ENCODE measurements around the gene PLAGL1. TPM values are rescaled to one million over a fixed set of nuclear protein-coding genes. Genes with fewer than 3 reads are reported as not detected.

PLAGL1 gene
- total RNA-seq, 4 donors from 2014 or later: 12.1 to 27.2 (median 22.5) TPM

DNA sequence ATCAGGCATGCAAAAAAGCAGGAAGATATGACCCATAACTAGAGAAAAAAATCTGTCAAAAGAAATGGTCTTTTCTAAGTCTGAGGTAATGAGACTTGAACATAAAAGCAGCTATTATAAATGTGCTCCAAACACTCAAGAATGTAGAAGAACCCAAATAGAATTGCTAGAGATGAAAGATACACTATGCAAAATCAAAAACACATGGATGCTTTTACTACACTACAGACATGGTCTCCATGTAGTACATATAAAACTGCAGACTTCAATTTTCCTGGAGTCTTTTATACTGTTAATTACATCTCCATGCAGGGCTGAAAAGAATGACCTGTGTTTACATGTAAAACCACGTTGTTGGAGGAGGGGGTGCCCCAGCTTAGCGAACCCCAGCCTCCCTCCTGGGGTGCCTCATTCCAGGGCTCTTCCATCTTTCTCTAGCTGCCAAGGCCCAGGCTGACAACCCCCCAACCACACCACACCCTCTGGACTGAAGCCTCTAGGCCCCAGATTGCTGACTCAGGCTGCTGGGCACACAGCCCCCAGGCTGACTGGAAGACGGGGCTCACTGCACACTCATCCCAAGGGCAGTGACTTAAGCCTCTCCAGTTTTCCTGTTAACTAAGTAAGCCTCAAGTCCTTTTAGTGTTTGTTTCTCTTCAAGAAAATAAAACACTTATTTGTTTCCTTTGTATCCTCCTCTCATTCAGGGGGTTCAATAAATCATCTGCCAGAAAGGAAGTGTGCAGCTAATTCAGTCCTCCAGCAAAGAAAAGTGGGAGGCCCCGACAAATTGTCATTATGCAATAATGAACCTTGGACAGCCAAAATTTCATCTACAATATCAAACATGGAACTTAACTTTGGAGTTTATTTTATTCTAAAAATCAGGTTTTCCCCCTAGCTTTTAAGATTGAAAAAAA, 26.0 kb upstream of the PLAGL1 start:
- no peak for DNase-seq
- TF ChIP-seq, protein P1, sequence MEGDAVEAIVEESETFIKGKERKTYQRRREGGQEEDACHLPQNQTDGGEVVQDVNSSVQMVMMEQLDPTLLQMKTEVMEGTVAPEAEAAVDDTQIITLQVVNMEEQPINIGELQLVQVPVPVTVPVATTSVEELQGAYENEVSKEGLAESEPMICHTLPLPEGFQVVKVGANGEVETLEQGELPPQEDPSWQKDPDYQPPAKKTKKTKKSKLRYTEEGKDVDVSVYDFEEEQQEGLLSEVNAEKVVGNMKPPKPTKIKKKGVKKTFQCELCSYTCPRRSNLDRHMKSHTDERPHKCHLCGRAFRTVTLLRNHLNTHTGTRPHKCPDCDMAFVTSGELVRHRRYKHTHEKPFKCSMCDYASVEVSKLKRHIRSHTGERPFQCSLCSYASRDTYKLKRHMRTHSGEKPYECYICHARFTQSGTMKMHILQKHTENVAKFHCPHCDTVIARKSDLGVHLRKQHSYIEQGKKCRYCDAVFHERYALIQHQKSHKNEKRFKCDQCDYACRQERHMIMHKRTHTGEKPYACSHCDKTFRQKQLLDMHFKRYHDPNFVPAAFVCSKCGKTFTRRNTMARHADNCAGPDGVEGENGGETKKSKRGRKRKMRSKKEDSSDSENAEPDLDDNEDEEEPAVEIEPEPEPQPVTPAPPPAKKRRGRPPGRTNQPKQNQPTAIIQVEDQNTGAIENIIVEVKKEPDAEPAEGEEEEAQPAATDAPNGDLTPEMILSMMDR (IDR thresholded peaks at IDR 0.05): no peak
- no peak for TF ChIP-seq POLR2A (IDR thresholded peaks at IDR 0.05)
- Histone ChIP-seq H3K36me3 (no peaks in the 10 kb centered on the region), H3K9me3 (no peaks in the 10 kb centered on the region), H3K4me3 (no peak overlapping the region), H3K27me3 (no peaks in the 10 kb centered on the region), H3K4me1 (peaks cover 0 to 11% (median 0%) of the 10 kb centered on the region in 4 donors), H3K27ac (no peak overlapping the region)

DNA sequence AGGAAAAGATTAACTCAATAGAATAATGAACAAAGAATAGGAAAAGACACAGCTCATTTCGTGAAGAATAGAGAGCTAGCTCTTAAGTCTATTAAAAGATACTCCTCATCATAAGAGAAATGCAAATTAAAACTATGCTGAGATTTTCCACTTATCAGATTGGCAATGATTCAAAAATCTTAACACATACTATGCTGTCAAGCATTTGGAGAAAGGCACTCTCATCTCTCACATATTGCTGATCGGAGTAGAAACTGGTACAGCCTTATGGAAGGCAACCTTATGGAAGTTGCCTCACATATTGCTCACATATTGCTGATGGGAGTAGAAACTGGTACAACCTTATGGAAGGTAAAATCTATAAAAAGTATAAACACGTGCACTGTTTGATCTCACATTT, 21.4 kb upstream of the PLAGL1 start:
- Histone ChIP-seq H3K27me3 (no peaks in the 10 kb centered on the region), H3K4me1 (no peaks in the 10 kb centered on the region), H3K9me3 (no peaks in the 10 kb centered on the region), H3K36me3 (no peaks in the 10 kb centered on the region), H3K4me3 (no peak overlapping the region), H3K27ac (no peak overlapping the region)
- DNase-seq: no peak
- TF ChIP-seq, protein P1 (IDR thresholded peaks at IDR 0.05): no peak
- TF ChIP-seq POLR2A (IDR thresholded peaks at IDR 0.05): no peak

DNA sequence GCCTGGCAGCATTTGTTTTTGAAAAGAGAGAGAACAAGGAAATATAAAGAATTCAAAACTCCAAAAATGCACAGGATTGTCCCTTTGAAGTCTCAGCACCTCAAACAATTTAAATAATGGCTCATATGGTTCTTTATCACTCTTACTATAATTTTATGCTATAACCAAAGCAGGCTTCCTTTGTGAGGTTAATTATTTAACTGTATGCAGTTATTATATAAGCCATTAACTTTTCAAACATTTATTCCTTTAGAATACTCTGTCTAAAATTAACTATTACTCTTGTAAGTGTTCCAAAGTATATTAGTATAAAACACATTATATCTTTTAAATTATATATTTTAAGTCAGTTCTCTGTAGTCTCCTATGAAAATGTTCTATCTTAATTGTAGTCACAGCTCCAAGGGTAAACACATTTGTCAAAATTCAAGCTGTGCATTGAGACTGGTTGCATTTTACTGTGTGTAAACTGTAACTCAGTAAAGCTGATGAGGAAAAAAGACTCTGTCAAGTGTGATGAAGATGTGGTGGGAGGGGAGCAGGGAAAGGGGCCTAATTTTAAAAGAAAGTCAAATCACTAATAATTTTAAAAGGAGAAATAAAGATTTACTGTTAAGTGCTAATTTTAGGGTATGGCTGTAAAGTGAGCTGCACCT, 20.0 kb upstream of the PLAGL1 start:
- H3K4me3 ChIP-seq: no peak overlapping the region

DNA sequence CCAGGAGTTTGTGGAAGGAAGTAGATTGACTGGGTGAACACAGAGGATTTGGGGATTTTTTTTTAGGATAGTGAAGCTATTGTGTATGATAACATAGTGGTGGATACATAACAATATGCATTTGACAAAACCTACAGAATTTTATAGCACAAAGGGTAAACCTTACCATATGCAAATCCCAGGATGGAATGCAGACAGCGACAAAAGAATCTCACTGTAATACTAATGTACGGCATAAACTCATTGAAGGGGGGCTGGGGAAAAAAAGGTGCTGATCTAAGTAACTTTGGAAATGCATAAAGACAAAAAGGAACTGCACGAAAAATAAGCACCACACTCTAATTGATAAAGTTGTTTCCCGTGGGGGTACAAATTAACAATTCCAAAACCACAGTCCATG, 15.2 kb upstream of the PLAGL1 start:
- Histone ChIP-seq H3K36me3 (no peaks in the 10 kb centered on the region), H3K4me1 (no peaks in the 10 kb centered on the region), H3K27me3 (no peaks in the 10 kb centered on the region), H3K4me3 (no peak overlapping the region), H3K27ac (no peak overlapping the region), H3K9me3 (no peaks in the 10 kb centered on the region)
- DNase-seq: no peak
- no peak for TF ChIP-seq POLR2A (IDR thresholded peaks at IDR 0.05)
- TF ChIP-seq, protein P1 (IDR thresholded peaks at IDR 0.05): no peak

More for the DNA sequence above, 20.0 kb upstream of the PLAGL1 start:
- DNase-seq: no peak
- Histone ChIP-seq H3K4me1 (no peaks in the 10 kb centered on the region), H3K27ac (no peak overlapping the region), H3K9me3 (no peaks in the 10 kb centered on the region), H3K27me3 (no peaks in the 10 kb centered on the region), H3K36me3 (no peaks in the 10 kb centered on the region)
- no peak for TF ChIP-seq POLR2A (IDR thresholded peaks at IDR 0.05)
- TF ChIP-seq, protein P1 (IDR thresholded peaks at IDR 0.05): no peak

DNA sequence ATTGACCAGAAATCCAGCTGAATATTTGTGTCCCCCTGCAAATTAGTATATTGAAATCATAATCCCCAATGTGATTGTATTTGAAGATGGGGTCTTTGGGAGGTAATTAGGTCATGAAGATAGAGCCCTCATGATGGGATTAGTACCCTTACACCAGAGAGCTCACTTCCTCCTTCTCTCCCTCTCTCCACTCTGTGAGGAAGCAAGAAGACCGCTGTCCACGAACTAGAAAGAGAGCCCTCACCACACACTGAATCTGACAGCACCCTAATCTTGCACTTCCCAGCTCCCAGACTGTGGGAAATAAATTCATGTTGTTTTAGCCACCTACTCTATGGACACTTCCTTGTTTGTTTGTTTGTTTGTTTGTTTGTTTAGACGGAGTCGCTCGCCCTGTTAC, 11.9 kb upstream of the PLAGL1 start:
- Histone ChIP-seq H3K27ac (no peak overlapping the region), H3K4me3 (no peak overlapping the region), H3K36me3 (no peaks in the 10 kb centered on the region), H3K9me3 (no peaks in the 10 kb centered on the region), H3K27me3 (no peaks in the 10 kb centered on the region), H3K4me1 (no peaks in the 10 kb centered on the region)
- no peak for DNase-seq
- no peak for TF ChIP-seq POLR2A (IDR thresholded peaks at IDR 0.05)
- TF ChIP-seq, protein P1 (IDR thresholded peaks at IDR 0.05): no peak
